Endothelial cell of umbilical vein (primary cell): ENCODE measurements around the gene OR10G2. TPM values are rescaled to one million over a fixed set of nuclear protein-coding genes. Genes with fewer than 3 reads are reported as not detected.

Source experiments
- BruUV-seq: library from RNA; stranded (reverse); fragments of 400-500 nt; replicated peaks from 2 replicates; lab custom pipeline; 2021; lab: Mats Ljungman, UMichigan
- CTCF ChIA-PET: fragments of 300-600, 350-600 bp; sonication (Branson Sonifier 250); formaldehyde crosslinking; loops from one replicate; lab custom pipeline; 2021; ENCODE audit warnings: antibody characterized with exemption, inconsistent platforms; lab: Charles Lee
- POLR2A ChIA-PET: fragments of 300-600, 350-600 bp; sonication (Branson Sonifier 250); formaldehyde crosslinking; loops from one replicate; lab custom pipeline; 2021; ENCODE audit warnings: antibody characterized with exemption, inconsistent platforms; lab: Charles Lee
- DNase-seq: peaks from one replicate; pipeline ENCODE4 v3.0.0-alpha.2; 2011; ENCODE audit warnings: low read depth, low spot score
- FAIRE-seq: peaks from 2 replicates; lab custom pipeline; 2011; peaks lifted over from hg19 to GRCh38; lab: Jason Lieb, UNC
- H2AFZ ChIP-seq: 2 replicates; pipeline ENCODE4 v1.6.0; 2012; ENCODE audit warnings: low read depth, low read length, control low read depth, inconsistent platforms
- H3K27ac ChIP-seq: 2 replicates; pipeline ENCODE4 v1.5.1; 2011; ENCODE audit warnings: low read depth, mild to moderate bottlenecking, control low read depth, low read length, moderate library complexity; ENCODE audit not compliant: insufficient read depth
- H3K27me3 ChIP-seq, 2 experiments: 2 replicates each; pipeline versions ENCODE4 v1.6.0 to v1.6.1; 2011; ENCODE audit warnings: low read length in 2 of 2, mixed read lengths in 1 of 2; ENCODE audit not compliant: control insufficient read depth in 2 of 2, insufficient read depth in 2 of 2
- H3K36me3 ChIP-seq, 2 experiments: 2 replicates in 1 of 2; 3 replicates in 1 of 2; pipeline ENCODE4 v1.5.1; 2011; ENCODE audit warnings: low read length in 2 of 2, mild to moderate bottlenecking in 1 of 2, moderate library complexity in 1 of 2; ENCODE audit not compliant: control insufficient read depth in 2 of 2, insufficient read depth in 2 of 2; ENCODE audit errors: extremely low read depth in 1 of 2
- H3K4me1 ChIP-seq: 3 replicates; pipeline ENCODE4 v1.5.1; 2011; ENCODE audit warnings: mild to moderate bottlenecking, low read length; ENCODE audit not compliant: control insufficient read depth, insufficient read depth; ENCODE audit errors: extremely low read depth
- H3K4me2 ChIP-seq: 2 replicates; pipeline ENCODE4 v1.6.1; 2011; ENCODE audit warnings: low read length, control low read depth, mixed read lengths; ENCODE audit not compliant: insufficient read depth
- H3K4me3 ChIP-seq, 3 experiments: fragments of 200-600 bp in 1 of 3; sonication (generic), shearing (Covaris generic) in 1 of 3; replicated peaks in 1 of 3; 2 replicates each; pipeline ENCODE4 v1.5.1; 2011 to 2016; ENCODE audit warnings: control low read depth in 3 of 3, low read length in 3 of 3, mild to moderate bottlenecking in 2 of 3, inconsistent platforms in 1 of 3, low read depth in 1 of 3, moderate library complexity in 1 of 3; ENCODE audit not compliant: insufficient read depth in 1 of 3
- H3K79me2 ChIP-seq: 2 replicates; pipeline ENCODE4 v1.6.0; 2012; ENCODE audit warnings: low read length, inconsistent platforms; ENCODE audit not compliant: control insufficient read depth, insufficient read depth
- H3K9ac ChIP-seq: replicated peaks from 2 replicates; pipeline ENCODE3; 2011; ENCODE audit warnings: low read length, control low read depth; ENCODE audit not compliant: insufficient read depth; ENCODE audit errors: extremely low read depth
- H3K9me1 ChIP-seq: replicated peaks from 3 replicates; pipeline ENCODE4 v1.6.0; 2011; ENCODE audit warnings: mild to moderate bottlenecking, low read length; ENCODE audit not compliant: control insufficient read depth, insufficient read depth; ENCODE audit errors: extremely low read depth
- H3K9me3 ChIP-seq: replicated peaks from 2 replicates; pipeline ENCODE4 v1.5.1; 2012; ENCODE audit warnings: low read length, inconsistent platforms; ENCODE audit not compliant: control insufficient read depth, insufficient read depth
- H4K20me1 ChIP-seq: replicated peaks from 2 replicates; pipeline ENCODE3; 2011; ENCODE audit warnings: mild to moderate bottlenecking, low read length; ENCODE audit not compliant: control insufficient read depth, insufficient read depth; ENCODE audit errors: extremely low read depth
- EZH2 ChIP-seq: IDR thresholded peaks from 2 replicates; pipeline ENCODE4 v1.6.1; 2012; ENCODE audit warnings: borderline replicate concordance, low read depth, mild to moderate bottlenecking, moderate library complexity, low read length, inconsistent platforms; ENCODE audit not compliant: severe bottlenecking
- FOS ChIP-seq: IDR thresholded peaks from 2 replicates; pipeline ENCODE4 v1.6.1; 2011; ENCODE audit warnings: mild to moderate bottlenecking, low read length, moderate library complexity, borderline replicate concordance; ENCODE audit not compliant: insufficient read depth
- JUN ChIP-seq: IDR thresholded peaks from 2 replicates; pipeline ENCODE4 v1.6.1; 2011; ENCODE audit warnings: borderline replicate concordance, low read depth; ENCODE audit not compliant: insufficient read length, insufficient read depth
- MYC ChIP-seq: IDR thresholded peaks from one replicate; pipeline ENCODE4 v1.6.1; 2011; ENCODE audit warnings: mild to moderate bottlenecking, low read depth, low read length
- POLR2AphosphoS5 ChIP-seq: IDR thresholded peaks from 2 replicates; pipeline ENCODE4 v1.6.1; 2012; ENCODE audit warnings: low read depth, mild to moderate bottlenecking, control low read depth, low read length, moderate library complexity; ENCODE audit not compliant: insufficient read depth
- dilution Hi-C: fragments of 300-500 bp; cut with MboI; formaldehyde crosslinking; loops from one replicate; pipeline ENCODE4 v1.15.0; 2019; ENCODE audit warnings: low sequenced_read_pairs; ENCODE audit not compliant: extremely low pct_ligation_motif_present
- intact Hi-C: fragments of 100-400 bp; cut with micrococcal nuclease; formaldehyde crosslinking; loops from one replicate; pipeline ENCODE4 v1.10.0; 2022
- polyA plus RNA-seq, 4 experiments: library from polyadenylated mRNA; depleted of rRNA in 3 of 4; stranded (reverse) in 3 of 4; unstranded in 1 of 4; fragments of >200 nt; gene quantifications; 2 replicates each; pipeline versions ENCODE4 v1.2.1 to v1.2.3, GENCODE V29; 2011 to 2012; ENCODE audit warnings: missing spikeins in 1 of 4
- total RNA-seq: library from RNA; stranded (reverse); gene quantifications from 2 replicates; pipeline ENCODE4 v1.2.3, GENCODE V29; 2021
- TF ChIP-seq, protein P1 (sequence below), 2 donors: IDR thresholded peaks; 1 replicate in 1 of 2; 2 replicates in 1 of 2; pipeline ENCODE4 v1.5.1; 2011; ENCODE audit warnings: low read length in 2 of 2, mild to moderate bottlenecking in 2 of 2, moderate library complexity in 2 of 2, control low read depth in 1 of 2, inconsistent platforms in 1 of 2, low read depth in 1 of 2; ENCODE audit not compliant: insufficient read depth in 1 of 2; ENCODE audit errors: extremely low read depth in 1 of 2

Gene OR10G2
- total and polyA plus RNA-seq, 2 donors (not counting 3 experiments of a cell fraction or from before 2014, with no cell fraction given): not detected

DNA sequence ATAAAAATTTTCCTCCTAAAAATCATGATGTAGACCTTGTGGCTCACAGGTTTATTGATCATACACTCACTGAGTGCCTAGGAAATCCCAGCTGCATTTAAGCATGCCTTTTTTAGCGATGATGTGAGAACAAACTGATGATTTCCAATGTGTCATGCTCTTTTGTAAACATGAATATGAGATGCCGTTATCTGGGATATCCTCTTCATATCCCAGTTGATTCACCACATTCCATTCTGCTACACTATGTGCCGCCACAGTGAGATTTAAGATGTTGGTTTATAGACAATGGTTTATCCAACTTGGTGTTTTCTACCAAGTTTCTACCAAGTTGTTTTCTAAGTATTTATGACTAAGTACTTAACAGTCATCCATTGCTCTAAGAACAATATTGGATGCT lies 33.6 kb upstream of the OR10G2 start:
- TF ChIP-seq POLR2AphosphoS5 (no peak), EZH2 (no peak), MYC (no peak), FOS (no peak), JUN (peak; percentile 64)
- TF ChIP-seq, protein P1, sequence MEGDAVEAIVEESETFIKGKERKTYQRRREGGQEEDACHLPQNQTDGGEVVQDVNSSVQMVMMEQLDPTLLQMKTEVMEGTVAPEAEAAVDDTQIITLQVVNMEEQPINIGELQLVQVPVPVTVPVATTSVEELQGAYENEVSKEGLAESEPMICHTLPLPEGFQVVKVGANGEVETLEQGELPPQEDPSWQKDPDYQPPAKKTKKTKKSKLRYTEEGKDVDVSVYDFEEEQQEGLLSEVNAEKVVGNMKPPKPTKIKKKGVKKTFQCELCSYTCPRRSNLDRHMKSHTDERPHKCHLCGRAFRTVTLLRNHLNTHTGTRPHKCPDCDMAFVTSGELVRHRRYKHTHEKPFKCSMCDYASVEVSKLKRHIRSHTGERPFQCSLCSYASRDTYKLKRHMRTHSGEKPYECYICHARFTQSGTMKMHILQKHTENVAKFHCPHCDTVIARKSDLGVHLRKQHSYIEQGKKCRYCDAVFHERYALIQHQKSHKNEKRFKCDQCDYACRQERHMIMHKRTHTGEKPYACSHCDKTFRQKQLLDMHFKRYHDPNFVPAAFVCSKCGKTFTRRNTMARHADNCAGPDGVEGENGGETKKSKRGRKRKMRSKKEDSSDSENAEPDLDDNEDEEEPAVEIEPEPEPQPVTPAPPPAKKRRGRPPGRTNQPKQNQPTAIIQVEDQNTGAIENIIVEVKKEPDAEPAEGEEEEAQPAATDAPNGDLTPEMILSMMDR (IDR thresholded peaks at IDR 0.05; ENCODE audit: extremely low read depth in 1 of 2, insufficient read depth in 1 of 2, low read depth in 1 of 2, low read length in 2 of 2): no peak
- Histone ChIP-seq H3K9me3 (no peaks in the 10 kb centered on the region), H3K79me2 (no peaks in the 10 kb centered on the region), H3K27ac (peak overlapping the region; percentile 13), H4K20me1 (no peaks in the 10 kb centered on the region), H3K9me1 (no peaks in the 10 kb centered on the region), H3K27me3 (no peaks in the 10 kb centered on the region), H3K4me2 (no peak overlapping the region), H2AFZ (no peak overlapping the region), H3K4me1 (peaks cover 10% of the 10 kb centered on the region), H3K36me3 (no peaks in the 10 kb centered on the region), H3K4me3 (no peak overlapping the region), H3K9ac (no peak overlapping the region)
- DNase-seq (peak; percentile 64), FAIRE-seq (no peak)
- intact Hi-C loops (no loop called here), dilution Hi-C loops (no loop called here)
- POLR2A ChIA-PET: no interaction called here
- no TSS peak for BruUV-seq
- CTCF ChIA-PET: no interaction called here
